ENCODE measurements around the gene PEAK1.

PEAK1 gene

DNA sequence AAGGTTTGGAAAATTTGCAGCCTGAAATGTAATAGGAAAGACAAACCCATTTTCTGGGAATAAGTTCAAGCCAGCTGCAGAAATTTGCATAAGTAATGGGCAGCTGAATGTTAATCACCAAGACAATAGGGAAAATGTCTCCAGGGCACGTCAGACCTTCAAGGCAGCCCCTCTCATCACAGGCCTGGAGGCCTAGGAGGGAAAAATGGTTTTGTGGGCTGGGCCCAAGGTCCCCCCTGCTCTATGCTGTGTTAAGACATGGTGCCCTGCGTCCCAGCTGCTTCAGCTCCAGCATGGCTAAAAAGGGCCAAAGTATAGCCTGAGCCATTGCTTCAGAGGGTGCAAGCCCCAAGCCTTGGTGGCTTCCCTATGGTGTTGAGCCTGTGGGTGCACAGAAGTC lies 184.3 kb downstream of the PEAK1 start:
- Histone ChIP-seq H3K4ac (ENCODE audit: low read depth in 1 of 2, low read length in 2 of 2) (no peak overlapping the region), H4K91ac (ENCODE audit: low read length) (no peak overlapping the region), H2BK12ac (ENCODE audit: low read length in 2 of 2) (no peak overlapping the region), H2BK5ac (ENCODE audit: low read depth, low read length, poor library complexity, severe bottlenecking) (no peak overlapping the region), H2BK120ac (ENCODE audit: low read depth, low read length) (no peak overlapping the region), H3K18ac (ENCODE audit: low read depth in 1 of 2, low read length in 2 of 2) (no peak overlapping the region), H3K4me1 (ENCODE audit: control insufficient read depth, insufficient read depth, low read depth, low read length) (no peaks in the 10 kb centered on the region), H3K4me2 (ENCODE audit: low read length, poor library complexity, severe bottlenecking) (no peak overlapping the region), H4K8ac (ENCODE audit: low read length) (no peak overlapping the region), H3K79me1 (replicated peaks; ENCODE audit: low read length, poor library complexity, severe bottlenecking) (peaks cover 2% of the 10 kb centered on the region), H3K27ac (ENCODE audit: low read length, poor library complexity, severe bottlenecking) (no peak overlapping the region), H3K4me3 (ENCODE audit: insufficient read depth in 1 of 2, low read depth in 1 of 2, low read length in 2 of 2) (no peak overlapping the region), H2AK5ac (ENCODE audit: low read length, severe bottlenecking) (no peak overlapping the region), H3K36me3 (ENCODE audit: control insufficient read depth in 1 of 2, insufficient read depth in 2 of 2, low read depth in 1 of 2, low read length in 2 of 2) (peaks cover 10 to 43% of the 10 kb centered on the region in 2 experiments), H3K9me3 (ENCODE audit: control insufficient read depth, low read length) (no peaks in the 10 kb centered on the region), H3K27me3 (ENCODE audit: control insufficient read depth in 1 of 2, insufficient read depth in 1 of 2, low read length in 2 of 2) (no peaks in the 10 kb centered on the region), H3K14ac (ENCODE audit: low read length in 2 of 2) (no peak overlapping the region), H2AFZ (ENCODE audit: low read depth, low read length) (no peak overlapping the region), H2BK15ac (ENCODE audit: low read depth, poor library complexity, severe bottlenecking) (no peak overlapping the region), H3K9ac (ENCODE audit: low read length) (no peak overlapping the region), H3K23ac (ENCODE audit: low read length in 2 of 2) (no peak overlapping the region)
- WGBS: 96% methylated on average over 2 of the region's 2 CpGs
- DNase-seq: no peak

GRCh38 chr15:77228828-77229227 lies 191.1 kb downstream of the PEAK1 start:
- Histone ChIP-seq H3K18ac (ENCODE audit: low read depth in 1 of 2, low read length in 2 of 2) (no peak overlapping the region), H3K4me2 (ENCODE audit: low read length, poor library complexity, severe bottlenecking) (no peak overlapping the region), H3K14ac (ENCODE audit: low read length in 2 of 2) (no peak overlapping the region), H2AFZ (ENCODE audit: low read depth, low read length) (no peak overlapping the region), H4K91ac (ENCODE audit: low read length) (no peak overlapping the region), H2BK5ac (ENCODE audit: low read depth, low read length, poor library complexity, severe bottlenecking) (no peak overlapping the region), H2AK5ac (ENCODE audit: low read length, severe bottlenecking) (no peak overlapping the region), H2BK12ac (ENCODE audit: low read length in 2 of 2) (no peak overlapping the region), H2BK120ac (ENCODE audit: low read depth, low read length) (no peak overlapping the region), H2BK15ac (ENCODE audit: low read depth, poor library complexity, severe bottlenecking) (no peak overlapping the region), H3K27ac (ENCODE audit: low read length, poor library complexity, severe bottlenecking) (no peak overlapping the region), H3K4me3 (ENCODE audit: insufficient read depth in 1 of 2, low read depth in 1 of 2, low read length in 2 of 2) (no peak overlapping the region), H3K4me1 (ENCODE audit: control insufficient read depth, insufficient read depth, low read depth, low read length) (no peaks in the 10 kb centered on the region), H3K9ac (ENCODE audit: low read length) (no peak overlapping the region), H3K23ac (ENCODE audit: low read length in 2 of 2) (no peak overlapping the region), H3K36me3 (ENCODE audit: control insufficient read depth in 1 of 2, insufficient read depth in 2 of 2, low read depth in 1 of 2, low read length in 2 of 2) (peaks cover 0 to 23% of the 10 kb centered on the region in 2 experiments), H3K79me1 (replicated peaks; ENCODE audit: low read length, poor library complexity, severe bottlenecking) (peaks cover 1% of the 10 kb centered on the region), H3K9me3 (ENCODE audit: control insufficient read depth, low read length) (no peaks in the 10 kb centered on the region), H4K8ac (ENCODE audit: low read length) (no peak overlapping the region), H3K27me3 (ENCODE audit: control insufficient read depth in 1 of 2, insufficient read depth in 1 of 2, low read length in 2 of 2) (no peaks in the 10 kb centered on the region), H3K4ac (ENCODE audit: low read depth in 1 of 2, low read length in 2 of 2) (no peak overlapping the region)
- DNase-seq: no peak

DNA sequence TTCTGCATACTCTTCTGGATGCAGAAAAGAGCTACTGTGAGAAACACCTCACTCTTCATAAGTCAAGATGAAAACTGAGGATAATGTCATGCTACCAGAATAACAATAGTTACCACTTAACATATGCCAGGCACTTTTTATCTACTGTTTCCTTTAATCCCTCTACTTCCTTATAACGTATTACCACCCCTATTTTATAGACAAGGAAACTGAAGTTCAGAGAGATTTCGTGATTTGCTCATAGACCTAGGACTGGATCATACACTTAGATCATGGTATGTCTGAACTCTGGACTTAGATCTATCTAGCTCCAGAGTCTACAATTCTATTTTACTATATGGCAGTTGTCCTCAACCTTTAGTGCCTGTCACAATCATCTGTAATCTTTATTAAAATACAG lies 193.3 kb downstream of the PEAK1 start:
- no peaks in the 10 kb centered on the region for H3K27me3 ChIP-seq (ENCODE audit: control insufficient read depth in 1 of 2, insufficient read depth in 1 of 2, low read length in 2 of 2)
- no peak overlapping the region for H2BK15ac ChIP-seq (ENCODE audit: low read depth, poor library complexity, severe bottlenecking)
- H2BK12ac ChIP-seq (ENCODE audit: low read length in 2 of 2): no peak overlapping the region
- no peaks in the 10 kb centered on the region for H3K4me1 ChIP-seq (ENCODE audit: control insufficient read depth, insufficient read depth, low read depth, low read length)
- no peak overlapping the region for H3K14ac ChIP-seq (ENCODE audit: low read length in 2 of 2)
- no peak overlapping the region for H3K4ac ChIP-seq (ENCODE audit: low read depth in 1 of 2, low read length in 2 of 2)
- H2BK120ac ChIP-seq (ENCODE audit: low read depth, low read length): no peak overlapping the region
- no peak overlapping the region for H2AK5ac ChIP-seq (ENCODE audit: low read length, severe bottlenecking)
- H3K23ac ChIP-seq (ENCODE audit: low read length in 2 of 2): no peak overlapping the region
- H3K9me3 ChIP-seq (ENCODE audit: control insufficient read depth, low read length): no peaks in the 10 kb centered on the region
- H4K8ac ChIP-seq (ENCODE audit: low read length): no peak overlapping the region
- peak overlapping the region; percentile 53 for H3K27ac ChIP-seq (ENCODE audit: low read length, poor library complexity, severe bottlenecking)
- DNase-seq: no peak
- H2AFZ ChIP-seq (ENCODE audit: low read depth, low read length): no peak overlapping the region
- H3K36me3 ChIP-seq (ENCODE audit: control insufficient read depth in 1 of 2, insufficient read depth in 2 of 2, low read depth in 1 of 2, low read length in 2 of 2): peaks cover 0 to 10% of the 10 kb centered on the region in 2 experiments
- no peak overlapping the region for H3K9ac ChIP-seq (ENCODE audit: low read length)
- H4K91ac ChIP-seq (ENCODE audit: low read length): no peak overlapping the region
- no peak overlapping the region for H3K4me3 ChIP-seq (ENCODE audit: insufficient read depth in 1 of 2, low read depth in 1 of 2, low read length in 2 of 2)
- H3K18ac ChIP-seq (ENCODE audit: low read depth in 1 of 2, low read length in 2 of 2): no peak overlapping the region
- H3K4me2 ChIP-seq (ENCODE audit: low read length, poor library complexity, severe bottlenecking): no peak overlapping the region
- H3K79me1 ChIP-seq (replicated peaks; ENCODE audit: low read length, poor library complexity, severe bottlenecking): peaks cover 5% of the 10 kb centered on the region
- H2BK5ac ChIP-seq (ENCODE audit: low read depth, low read length, poor library complexity, severe bottlenecking): no peak overlapping the region
- 70% methylated on average over 2 of the region's 2 CpGs for WGBS

- WGBS: 67% methylated on average over 1 of the region's 4 CpGs
- no peak overlapping the region for H4K91ac ChIP-seq (ENCODE audit: low read length)
These were observed 194.3 kb downstream of the PEAK1 start for GRCh38 chr15:77225646-77226045.

More at GRCh38 chr15:77225646-77226045, 194.3 kb downstream of the PEAK1 start:
- no peak overlapping the region for H3K27ac ChIP-seq (ENCODE audit: low read length, poor library complexity, severe bottlenecking)
- H3K4me3 ChIP-seq (ENCODE audit: insufficient read depth in 1 of 2, low read depth in 1 of 2, low read length in 2 of 2): no peak overlapping the region
- no peak overlapping the region for H3K14ac ChIP-seq (ENCODE audit: low read length in 2 of 2)
- peaks cover 0 to 8% of the 10 kb centered on the region in 2 experiments for H3K36me3 ChIP-seq (ENCODE audit: control insufficient read depth in 1 of 2, insufficient read depth in 2 of 2, low read depth in 1 of 2, low read length in 2 of 2)
- no peak overlapping the region for H3K18ac ChIP-seq (ENCODE audit: low read depth in 1 of 2, low read length in 2 of 2)
- no peak overlapping the region for H3K9ac ChIP-seq (ENCODE audit: low read length)
- H2AFZ ChIP-seq (ENCODE audit: low read depth, low read length): no peak overlapping the region
- no peak overlapping the region for H2BK15ac ChIP-seq (ENCODE audit: low read depth, poor library complexity, severe bottlenecking)
- H3K23ac ChIP-seq (ENCODE audit: low read length in 2 of 2): no peak overlapping the region
- H3K27me3 ChIP-seq (ENCODE audit: control insufficient read depth in 1 of 2, insufficient read depth in 1 of 2, low read length in 2 of 2): no peaks in the 10 kb centered on the region
- DNase-seq: peak; percentile 26
- H3K4ac ChIP-seq (ENCODE audit: low read depth in 1 of 2, low read length in 2 of 2): no peak overlapping the region
- no peak overlapping the region for H3K4me2 ChIP-seq (ENCODE audit: low read length, poor library complexity, severe bottlenecking)
- no peak overlapping the region for H2BK120ac ChIP-seq (ENCODE audit: low read depth, low read length)
- H3K79me1 ChIP-seq (replicated peaks; ENCODE audit: low read length, poor library complexity, severe bottlenecking): peaks cover 5% of the 10 kb centered on the region
- H2BK12ac ChIP-seq (ENCODE audit: low read length in 2 of 2): no peak overlapping the region
- H3K4me1 ChIP-seq (ENCODE audit: control insufficient read depth, insufficient read depth, low read depth, low read length): no peaks in the 10 kb centered on the region
- H3K9me3 ChIP-seq (ENCODE audit: control insufficient read depth, low read length): no peaks in the 10 kb centered on the region
- no peak overlapping the region for H4K8ac ChIP-seq (ENCODE audit: low read length)
- no peak overlapping the region for H2AK5ac ChIP-seq (ENCODE audit: low read length, severe bottlenecking)
- no peak overlapping the region for H2BK5ac ChIP-seq (ENCODE audit: low read depth, low read length, poor library complexity, severe bottlenecking)

All from mesenchymal stem cell (in vitro differentiated cells and primary cell).